Peyer's patch (tissue), 4 donors: ENCODE results near the gene KIRREL3.

ENCODE experiments used
- POLR2A ChIP-seq, 2 donors: fragments of 450-650 bp; IDR thresholded peaks; one replicate each; pipeline ENCODE4 v1.5.1; 2017; ENCODE audit warnings: antibody characterized with exemption in 2 of 2, mild to moderate bottlenecking in 2 of 2, moderate library complexity in 2 of 2
- TF ChIP-seq, protein P1 (sequence below), 6 experiments: fragments of 450-650 bp in 4 of 6; fragments of 200-600 bp in 2 of 6; sonication (generic) in 1 of 6; IDR thresholded peaks; one replicate each; pipeline ENCODE4 v1.5.1; 2017 to 2019; ENCODE audit warnings: antibody characterized with exemption in 6 of 6, mild to moderate bottlenecking in 3 of 6, moderate library complexity in 1 of 6

DNA sequence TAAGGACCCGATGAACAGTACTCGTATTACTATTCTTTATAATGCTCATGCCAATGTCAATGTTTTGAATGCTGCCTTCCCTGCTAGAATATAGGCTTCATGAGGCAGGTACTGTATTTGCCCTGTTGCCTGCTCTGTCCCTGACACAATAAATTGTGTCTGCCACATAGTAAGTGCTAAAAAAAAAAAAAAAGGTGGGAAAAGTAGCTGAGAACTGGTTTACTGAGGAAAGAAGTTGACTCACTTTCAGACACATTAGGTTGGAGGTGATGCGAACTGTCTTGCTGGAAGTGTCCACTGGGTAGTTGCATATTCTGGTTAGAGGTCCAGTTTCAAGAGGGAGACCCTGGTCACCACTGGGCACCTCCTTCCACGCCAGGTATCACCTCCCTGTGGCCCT lies 255.9 kb downstream of the KIRREL3 start:
- TF ChIP-seq POLR2A (IDR thresholded peaks at IDR 0.05) = no peak
- TF ChIP-seq, protein P1, sequence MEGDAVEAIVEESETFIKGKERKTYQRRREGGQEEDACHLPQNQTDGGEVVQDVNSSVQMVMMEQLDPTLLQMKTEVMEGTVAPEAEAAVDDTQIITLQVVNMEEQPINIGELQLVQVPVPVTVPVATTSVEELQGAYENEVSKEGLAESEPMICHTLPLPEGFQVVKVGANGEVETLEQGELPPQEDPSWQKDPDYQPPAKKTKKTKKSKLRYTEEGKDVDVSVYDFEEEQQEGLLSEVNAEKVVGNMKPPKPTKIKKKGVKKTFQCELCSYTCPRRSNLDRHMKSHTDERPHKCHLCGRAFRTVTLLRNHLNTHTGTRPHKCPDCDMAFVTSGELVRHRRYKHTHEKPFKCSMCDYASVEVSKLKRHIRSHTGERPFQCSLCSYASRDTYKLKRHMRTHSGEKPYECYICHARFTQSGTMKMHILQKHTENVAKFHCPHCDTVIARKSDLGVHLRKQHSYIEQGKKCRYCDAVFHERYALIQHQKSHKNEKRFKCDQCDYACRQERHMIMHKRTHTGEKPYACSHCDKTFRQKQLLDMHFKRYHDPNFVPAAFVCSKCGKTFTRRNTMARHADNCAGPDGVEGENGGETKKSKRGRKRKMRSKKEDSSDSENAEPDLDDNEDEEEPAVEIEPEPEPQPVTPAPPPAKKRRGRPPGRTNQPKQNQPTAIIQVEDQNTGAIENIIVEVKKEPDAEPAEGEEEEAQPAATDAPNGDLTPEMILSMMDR (IDR thresholded peaks at IDR 0.05) = no peak
